CD14-positive monocyte (primary cell): ENCODE data around the gene KCNG1. TPM values are rescaled to one million over a fixed set of nuclear protein-coding genes. Genes with fewer than 3 reads are reported as not detected.

Experiments used
- DNase-seq, 3 donors: peaks; one replicate each; pipeline ENCODE4 v3.0.0-alpha.2; 2011 to 2022
- H2AFZ ChIP-seq: 2 replicates; pipeline ENCODE4 v1.6.0; 2012; ENCODE audit warnings: mild to moderate bottlenecking, low read depth, low read length, inconsistent platforms; ENCODE audit not compliant: insufficient read depth, poor library complexity, severe bottlenecking
- H3K27ac ChIP-seq, 2 donors: 1 replicate in 1 of 2; 2 replicates in 1 of 2; pipeline ENCODE4 v1.5.1; 2012 to 2013; ENCODE audit warnings: low read length in 2 of 2, control low read depth in 1 of 2, inconsistent platforms in 1 of 2, low read depth in 1 of 2, mild to moderate bottlenecking in 1 of 2
- H3K27me3 ChIP-seq, 2 donors: one replicate each; pipeline versions ENCODE4 v1.6.0 to v1.6.1; 2011 to 2013; ENCODE audit warnings: low read length in 2 of 2; ENCODE audit not compliant: control insufficient read depth in 2 of 2, insufficient read depth in 2 of 2
- H3K36me3 ChIP-seq, 2 donors: replicated peaks in 1 of 2; 1 replicate in 1 of 2; 2 replicates in 1 of 2; pipeline versions ENCODE4 v1.5.1 to v1.6.1; 2012 to 2013; ENCODE audit warnings: low read length in 2 of 2, control low read depth in 1 of 2, inconsistent platforms in 1 of 2, mild to moderate bottlenecking in 1 of 2; ENCODE audit not compliant: insufficient read depth in 2 of 2, control insufficient read depth in 1 of 2
- H3K4me1 ChIP-seq, 2 donors: 1 replicate in 1 of 2; 2 replicates in 1 of 2; pipeline versions ENCODE4 v1.5.1 to v1.6.1; 2012 to 2013; ENCODE audit warnings: low read length in 2 of 2, control low read depth in 1 of 2, inconsistent platforms in 1 of 2, mild to moderate bottlenecking in 1 of 2, moderate library complexity in 1 of 2; ENCODE audit not compliant: insufficient read depth in 2 of 2, control insufficient read depth in 1 of 2
- H3K4me2 ChIP-seq: replicated peaks from 2 replicates; pipeline ENCODE3; 2012; ENCODE audit warnings: low read length, moderate library complexity, mild to moderate bottlenecking; ENCODE audit not compliant: poor library complexity, severe bottlenecking; ENCODE audit errors: extremely low read depth
- H3K4me3 ChIP-seq, 3 experiments: fragments of 200-600 bp in 1 of 3; sonication (generic) in 1 of 3; replicated peaks in 1 of 3; 1 replicate in 2 of 3; 2 replicates in 1 of 3; pipeline ENCODE4 v1.5.1; 2011 to 2013; ENCODE audit warnings: low read length in 3 of 3, mild to moderate bottlenecking in 3 of 3, control low read depth in 2 of 3, low read depth in 2 of 3, inconsistent platforms in 1 of 3, moderate library complexity in 1 of 3
- H3K79me2 ChIP-seq: 2 replicates; pipeline ENCODE4 v1.6.0; 2012; ENCODE audit warnings: mild to moderate bottlenecking, control low read depth, inconsistent platforms, low read length, moderate library complexity; ENCODE audit not compliant: insufficient read depth
- H3K9ac ChIP-seq: 2 replicates; pipeline ENCODE4 v1.6.0; 2017; ENCODE audit warnings: low read length, mild to moderate bottlenecking; ENCODE audit not compliant: insufficient read depth, poor library complexity, severe bottlenecking
- H3K9me3 ChIP-seq, 2 donors: replicated peaks in 1 of 2; 1 replicate in 1 of 2; 2 replicates in 1 of 2; pipeline versions ENCODE4 v1.5.1 to v1.6.1; 2012 to 2013; ENCODE audit warnings: low read length in 2 of 2, control low read depth in 1 of 2; ENCODE audit not compliant: control insufficient read depth in 1 of 2, insufficient read depth in 1 of 2
- H4K20me1 ChIP-seq: 2 replicates; pipeline ENCODE4 v1.6.0; 2012; ENCODE audit warnings: mild to moderate bottlenecking, low read length, control low read depth, moderate library complexity; ENCODE audit not compliant: insufficient read depth
- H3K27ac Mint-ChIP-seq, 7 donors: one replicate each; pipeline ENCODE4 v1.8.0; 2020; ENCODE audit warnings: mild to moderate bottlenecking in 7 of 7, mixed read lengths in 7 of 7, moderate library complexity in 6 of 7, inconsistent platforms in 2 of 7
- H3K27me3 Mint-ChIP-seq, 3 donors: one replicate each; pipeline ENCODE4 v1.8.0; 2021 to 2022; ENCODE audit warnings: low read depth in 3 of 3, mild to moderate bottlenecking in 3 of 3, mixed read lengths in 3 of 3, moderate library complexity in 3 of 3, inconsistent platforms in 1 of 3
- H3K36me3 Mint-ChIP-seq, 2 donors: one replicate each; pipeline ENCODE4 v1.8.0; 2020; ENCODE audit warnings: mixed read lengths in 2 of 2, inconsistent platforms in 1 of 2, mild to moderate bottlenecking in 1 of 2
- H3K4me1 Mint-ChIP-seq: one replicate; pipeline ENCODE4 v1.8.0; 2020; ENCODE audit warnings: mild to moderate bottlenecking, mixed read lengths
- H3K4me3 Mint-ChIP-seq, 2 donors: one replicate each; pipeline ENCODE4 v1.8.0; 2020; ENCODE audit warnings: mild to moderate bottlenecking in 2 of 2, mixed read lengths in 2 of 2, moderate library complexity in 1 of 2
- H3K9me3 Mint-ChIP-seq, 7 donors: one replicate each; pipeline ENCODE4 v1.8.0; 2020 to 2022; ENCODE audit warnings: mixed read lengths in 7 of 7, mild to moderate bottlenecking in 6 of 7, moderate library complexity in 6 of 7, inconsistent platforms in 2 of 7
- CTCF ChIP-seq: fragments of 200-600 bp; IDR thresholded peaks from one replicate; pipeline ENCODE4 v1.8.0; 2022; ENCODE audit warnings: antibody characterized with exemption, mild to moderate bottlenecking
- WGBS: methylation state at CpG from one replicate; pipeline ENCODE4 v1.1.5; 2013; ENCODE audit warnings: missing lambda C conversion rate; ENCODE audit not compliant: insufficient coverage; 5-methylcytosine and 5-hydroxymethylcytosine counted together
- intact Hi-C, 2 donors: fragments of 100-400 bp; cut with micrococcal nuclease; formaldehyde crosslinking; loops; one replicate each; pipeline versions ENCODE4 v1.15.0 to v1.15.1; 2023
- polyA plus RNA-seq, 3 donors: library from polyadenylated mRNA; depleted of rRNA in 1 of 3; unstranded in 2 of 3; stranded (reverse) in 1 of 3; fragments of 300-500 nt in 2 of 3; fragments of >200 nt in 1 of 3; fragmentation: Illumina TruSeq in 2 of 3; gene quantifications; 1 replicate in 2 of 3; 2 replicates in 1 of 3; pipeline ENCODE4 v1.2.3, GENCODE V29; 2012 to 2021

The KCNG1 gene
- polyA plus RNA-seq, 3 donors, result 0.04 TPM; not detected in 2

- Histone ChIP-seq H3K4me3 (no peak overlapping the region), H3K9me3 (peaks cover 0 to 3% of the 10 kb centered on the region in 2 donors), H3K27ac (no peak overlapping the region), H3K4me1 (no peaks in the 10 kb centered on the region), H2AFZ (peak overlapping the region; percentile 31), H3K4me2 (no peak overlapping the region), H3K9ac (no peak overlapping the region), H3K79me2 (no peaks in the 10 kb centered on the region), H3K27me3 (peaks cover 0 to 7% of the 10 kb centered on the region in 2 donors), H4K20me1 (no peaks in the 10 kb centered on the region), H3K36me3 (no peaks in the 10 kb centered on the region)
- Mint-ChIP-seq H3K27me3 (peaks cover 3 to 11% (median 8%) of the 10 kb centered on the region in 3 donors), H3K4me1 (peaks cover 3% of the 10 kb centered on the region), H3K36me3 (no peaks in the 10 kb centered on the region), H3K27ac (no peak overlapping the region), H3K9me3 (peaks cover 0 to 9% (median 5%) of the 10 kb centered on the region in 7 donors), H3K4me3 (peak overlapping the region in 1 of 2 donors; percentile 26)
- intact Hi-C loops, result no loop called here
- peak; percentile 13 to 45 (median 22) for DNase-seq
- peak; percentile 65 for TF ChIP-seq CTCF
- 39% methylated on average over 6 of the region's 13 CpGs for WGBS
Measured at GRCh38 chr20:50992733-50993457, 30.0 kb downstream of the KCNG1 start.

GRCh38 chr20:50992336-50992732, 30.6 kb downstream of the KCNG1 start:
- peak overlapping the region; percentile 31 for H2AFZ ChIP-seq
- no peak overlapping the region for H3K9ac ChIP-seq

More at GRCh38 chr20:50992336-50992732, 30.6 kb downstream of the KCNG1 start:
- Histone ChIP-seq H3K9me3 (peaks cover 0 to 3% of the 10 kb centered on the region in 2 donors), H3K27ac (no peak overlapping the region), H3K36me3 (no peaks in the 10 kb centered on the region), H3K79me2 (no peaks in the 10 kb centered on the region), H4K20me1 (no peaks in the 10 kb centered on the region), H3K4me3 (no peak overlapping the region), H3K4me1 (no peaks in the 10 kb centered on the region), H3K27me3 (peaks cover 0 to 4% of the 10 kb centered on the region in 2 donors), H3K4me2 (no peak overlapping the region)
- peaks cover 3% of the 10 kb centered on the region for H3K4me1 Mint-ChIP-seq
- H3K4me3 Mint-ChIP-seq, result no peak overlapping the region
- intact Hi-C loops, result no loop called here
- WGBS, result 59% methylated on average over 3 of the region's 4 CpGs
- H3K9me3 Mint-ChIP-seq, result peaks cover 0 to 9% (median 5%) of the 10 kb centered on the region in 7 donors
- no peaks in the 10 kb centered on the region for H3K36me3 Mint-ChIP-seq
- no peak for TF ChIP-seq CTCF
- peaks cover 3 to 10% (median 8%) of the 10 kb centered on the region in 3 donors for H3K27me3 Mint-ChIP-seq
- DNase-seq, result no peak
- no peak overlapping the region for H3K27ac Mint-ChIP-seq
